Measurements from ENCODE around the gene PLEKHN1.
"Not testable (repeated sequence)": the region's sequence is repeated elsewhere in the genome, so short reads cannot be mapped to it uniquely, and the experiment has no call there.

The PLEKHN1 gene

DNA sequence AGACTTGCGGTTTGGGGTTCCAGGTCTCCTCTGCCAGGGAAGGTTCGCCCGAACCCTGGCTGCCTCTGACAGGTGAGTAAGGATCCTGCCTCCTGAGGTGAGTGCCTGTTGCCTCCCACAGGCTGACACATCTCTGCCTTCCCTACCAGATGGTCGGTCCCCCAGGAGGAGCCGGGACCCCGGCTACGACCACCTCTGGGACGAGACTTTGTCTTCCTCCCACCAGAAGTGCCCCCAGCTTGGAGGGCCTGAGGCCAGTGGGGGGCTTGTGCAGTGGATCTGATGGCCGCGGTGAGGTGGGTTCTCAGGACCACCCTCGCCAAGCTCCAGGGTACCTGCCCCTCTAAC is 8.0 kb downstream of the PLEKHN1 start:
- DNase-seq (ENCODE audit: low spot score): no peak

DNA sequence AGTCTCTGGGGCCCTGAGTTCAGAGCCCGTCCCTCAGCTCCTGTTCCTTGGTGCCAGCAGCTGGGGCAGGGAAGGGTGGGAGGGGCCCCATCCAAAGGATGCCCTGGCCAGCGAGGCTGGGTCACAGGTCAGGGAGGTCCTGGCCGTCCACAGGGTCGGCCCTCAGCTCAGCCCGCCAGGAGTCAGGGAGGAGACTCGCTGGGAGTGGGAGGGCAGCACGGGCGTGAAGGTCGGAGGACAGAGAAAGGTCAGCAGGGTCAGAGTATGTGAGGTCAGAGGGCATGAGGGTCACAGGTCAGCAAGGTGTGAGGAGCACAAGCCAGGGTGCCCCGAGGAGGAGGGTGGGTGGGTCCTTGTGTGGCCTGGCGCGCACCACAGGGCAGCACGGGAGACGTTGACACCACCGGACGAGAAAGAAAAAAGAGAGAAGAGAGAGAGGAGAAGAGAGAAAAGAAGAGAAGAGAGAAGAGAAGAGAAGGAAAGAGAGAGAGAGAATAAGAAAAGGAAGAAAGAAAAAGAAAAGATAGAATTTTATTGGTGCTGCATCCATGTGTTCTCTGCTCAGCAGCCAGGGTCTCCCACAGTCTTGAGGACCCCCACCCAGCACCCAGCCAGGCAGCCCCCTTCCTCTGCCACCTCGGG is 8.5 kb downstream of the PLEKHN1 start:
- DNase-seq (ENCODE audit: low spot score): no peak

DNA sequence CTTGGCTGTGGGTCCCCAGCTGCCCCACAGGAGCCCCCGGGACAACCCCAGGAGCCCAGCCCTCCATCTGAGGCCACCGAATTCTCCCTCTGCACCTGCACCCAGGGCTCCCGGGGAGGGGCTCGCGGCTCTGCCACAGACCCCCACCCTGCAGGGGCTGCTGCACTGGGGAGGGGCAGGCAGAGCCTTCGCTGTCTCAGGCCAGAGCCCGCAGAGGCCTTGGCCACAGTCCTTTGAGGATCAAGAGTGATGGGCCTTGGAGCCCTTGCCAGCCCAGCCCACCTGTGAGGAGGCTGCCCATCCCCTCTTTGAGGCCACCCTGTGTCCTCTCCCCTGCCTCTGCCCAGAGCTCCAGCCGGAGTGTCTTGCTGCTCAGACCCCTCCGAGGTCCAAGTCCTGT is 9.1 kb downstream of the PLEKHN1 start:
- DNase-seq (ENCODE audit: low spot score): no peak

DNA sequence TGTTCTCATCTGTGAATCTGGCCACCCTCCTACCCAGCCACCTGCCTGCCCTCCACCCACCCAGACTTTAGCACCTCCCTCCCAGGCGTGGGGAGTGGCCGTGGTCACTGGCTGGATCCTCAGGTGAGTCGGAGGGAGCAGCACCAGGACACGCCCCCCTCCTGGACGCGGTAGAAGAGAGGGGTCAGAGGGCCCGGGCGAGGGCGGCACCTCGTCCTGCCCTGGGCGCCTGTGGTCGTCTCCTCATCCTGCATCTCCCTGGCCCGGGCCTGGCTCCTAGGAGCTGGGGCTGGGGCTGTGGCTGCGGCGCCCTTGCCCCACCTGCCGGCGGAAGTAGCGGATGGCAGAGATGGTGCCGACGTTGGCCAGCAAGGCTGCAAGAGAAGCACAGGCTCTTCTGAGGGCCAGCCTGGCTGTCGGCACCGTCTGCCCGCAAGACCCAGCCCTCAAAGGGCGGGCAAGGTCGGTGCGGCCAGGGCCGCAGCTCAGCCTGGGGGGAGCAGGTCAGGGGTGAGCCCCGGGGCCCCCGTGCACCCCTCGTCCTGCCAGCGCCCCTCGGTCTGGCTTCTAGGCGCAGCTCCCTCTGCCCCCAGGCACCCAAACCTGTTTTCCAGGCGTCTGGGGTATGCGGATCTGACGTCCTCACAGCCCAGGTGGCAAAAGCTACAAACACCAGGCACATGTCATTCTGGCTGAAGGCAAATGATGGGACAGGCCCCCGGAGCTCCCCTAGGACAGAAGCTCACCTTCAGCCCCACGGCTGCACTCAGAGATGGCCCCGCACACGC is 9.8 kb downstream of the PLEKHN1 start:
- peak; percentile 91 for DNase-seq (ENCODE audit: low spot score)

DNA sequence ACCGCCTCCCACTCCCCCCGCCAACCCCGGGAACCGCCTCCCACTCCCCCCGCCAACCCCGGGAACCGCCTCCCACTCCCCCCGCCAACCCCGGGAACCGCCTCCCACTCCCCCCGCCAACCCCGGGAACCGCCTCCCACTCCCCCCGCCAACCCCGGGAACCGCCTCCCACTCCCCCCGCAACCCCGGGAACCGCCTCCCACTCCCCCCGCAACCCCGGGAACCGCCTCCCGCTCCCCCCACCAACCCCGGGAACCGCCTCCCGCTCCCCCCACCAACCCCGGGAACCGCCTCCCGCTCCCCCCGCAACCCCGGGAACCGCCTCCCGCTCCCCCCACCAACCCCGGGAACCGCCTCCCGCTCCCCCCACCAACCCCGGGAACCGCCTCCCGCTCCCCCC is 10.5 kb downstream of the PLEKHN1 start:
- DNase-seq (ENCODE audit: low spot score): not testable (repeated sequence)

DNA sequence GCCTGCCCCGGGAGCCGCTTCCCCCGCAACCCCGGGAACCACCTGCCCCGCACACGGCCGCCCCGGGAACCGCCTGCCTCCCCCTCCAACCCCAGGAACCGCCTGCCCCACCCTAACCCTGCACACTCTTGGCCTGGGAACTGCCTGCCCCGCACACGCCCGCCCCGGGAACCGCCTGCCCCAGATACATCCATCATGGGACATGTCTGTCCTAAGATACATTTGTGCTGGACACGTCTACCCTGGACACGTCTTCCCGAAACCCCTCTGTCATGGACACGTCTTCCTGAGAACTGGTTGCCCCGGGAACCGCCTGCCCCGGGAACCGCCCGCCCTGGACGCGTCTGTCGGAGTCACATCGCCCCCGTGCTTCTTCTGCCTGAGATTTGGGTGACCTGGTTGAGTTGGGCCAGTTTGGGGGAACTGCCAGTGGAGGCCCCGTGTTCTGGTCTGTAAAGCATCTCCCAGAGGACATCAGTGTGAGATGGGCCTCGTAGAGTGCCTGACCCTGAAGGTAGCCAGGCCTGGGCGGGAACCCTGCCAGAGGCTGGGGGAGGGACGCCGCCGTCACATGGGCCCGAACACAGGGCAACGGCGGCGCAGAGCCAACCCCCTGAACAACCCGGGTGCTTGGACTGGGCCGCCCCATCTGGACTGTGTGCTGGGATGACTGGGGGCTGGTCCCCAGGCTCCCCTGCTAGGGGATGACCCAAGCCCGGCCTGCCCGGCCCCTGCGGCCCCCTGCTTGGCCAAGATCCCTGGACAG is 12.0 kb downstream of the PLEKHN1 start:
- no peak for DNase-seq (ENCODE audit: low spot score)

DNA sequence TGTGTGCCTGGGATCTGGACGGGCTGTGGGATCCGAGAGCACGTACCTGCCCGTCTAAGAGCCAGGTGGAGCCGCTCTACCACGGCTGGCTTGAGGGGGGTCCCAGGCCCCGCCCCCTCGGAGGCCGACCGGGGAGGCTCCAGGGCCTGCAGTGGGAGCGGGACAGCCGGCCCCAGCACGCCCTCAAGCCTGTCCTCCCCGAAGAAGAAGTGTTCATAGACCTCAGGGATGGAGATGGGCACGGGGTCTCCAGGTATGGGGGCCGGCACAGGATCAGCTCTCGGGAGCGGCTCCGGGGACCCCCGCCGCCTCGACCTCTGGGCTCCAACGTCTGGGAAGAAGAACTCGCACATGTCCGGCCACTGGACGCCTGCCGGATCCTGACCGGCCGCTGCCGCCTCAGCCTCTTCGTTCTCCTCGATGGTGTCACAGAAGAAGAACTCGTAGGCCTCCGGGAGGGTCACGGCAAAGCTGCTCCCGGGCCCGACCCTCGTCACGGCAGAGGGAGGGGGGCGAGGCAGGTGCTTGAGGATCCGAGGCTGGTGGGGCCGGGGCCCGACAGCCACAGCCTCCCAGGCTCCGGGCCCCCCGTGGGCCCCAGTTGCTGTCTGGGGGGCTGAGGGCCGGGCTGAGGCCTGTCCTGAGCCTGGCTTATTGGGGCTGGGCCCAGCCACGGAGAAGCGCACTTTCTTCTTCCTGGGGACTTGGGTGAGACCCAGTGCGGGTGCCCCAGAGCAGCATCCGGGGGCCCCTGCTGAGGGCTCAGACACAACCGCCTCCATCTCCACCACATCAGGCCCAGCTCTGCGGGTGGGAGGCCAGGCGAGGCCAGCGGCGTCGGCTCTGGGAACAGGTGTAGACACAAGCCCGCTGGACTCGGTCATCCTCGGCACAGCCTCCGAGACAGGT is 12.8 kb downstream of the PLEKHN1 start:
- no peak for DNase-seq (ENCODE audit: low spot score)

DNA sequence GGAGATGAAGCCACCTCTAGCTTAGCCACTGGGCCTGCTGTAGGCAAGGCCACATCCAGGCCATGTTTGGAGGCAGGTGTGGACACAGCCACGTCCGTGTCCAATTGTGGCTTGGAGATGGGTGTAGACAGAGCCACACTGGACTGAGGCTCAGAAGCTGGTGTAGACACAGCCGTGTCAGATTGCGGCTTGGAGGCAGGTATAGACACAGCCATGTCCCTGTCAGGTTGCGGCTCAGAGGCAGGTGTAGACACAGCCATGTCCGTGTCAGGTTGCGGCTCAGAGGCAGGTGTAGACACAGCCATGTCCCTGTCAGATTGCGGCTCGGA is 13.4 kb downstream of the PLEKHN1 start:
- DNase-seq (ENCODE audit: low spot score): no peak

DNA sequence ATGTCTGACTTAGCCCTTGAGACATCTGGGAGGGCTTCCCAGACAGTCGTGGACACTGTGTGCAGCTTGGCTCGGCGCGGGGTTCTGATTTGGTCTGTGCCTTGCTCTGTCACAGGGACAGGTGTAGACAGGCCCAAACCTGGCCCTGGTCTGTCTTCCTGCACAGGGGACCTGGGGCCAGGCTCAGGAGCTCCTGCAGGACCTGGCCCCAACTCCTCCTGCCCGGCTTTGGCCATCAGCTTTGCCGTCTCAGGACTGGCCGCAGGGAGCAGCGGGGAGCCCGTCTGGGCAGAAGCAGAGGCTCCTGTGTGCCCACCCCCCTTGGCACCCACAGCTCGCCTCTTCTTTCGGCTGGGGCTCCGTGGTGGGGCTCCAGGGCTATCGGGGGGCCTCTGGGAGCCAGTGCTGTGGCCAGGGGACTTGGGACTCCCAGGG is 13.9 kb downstream of the PLEKHN1 start:
- no peak for DNase-seq (ENCODE audit: low spot score)

DNA sequence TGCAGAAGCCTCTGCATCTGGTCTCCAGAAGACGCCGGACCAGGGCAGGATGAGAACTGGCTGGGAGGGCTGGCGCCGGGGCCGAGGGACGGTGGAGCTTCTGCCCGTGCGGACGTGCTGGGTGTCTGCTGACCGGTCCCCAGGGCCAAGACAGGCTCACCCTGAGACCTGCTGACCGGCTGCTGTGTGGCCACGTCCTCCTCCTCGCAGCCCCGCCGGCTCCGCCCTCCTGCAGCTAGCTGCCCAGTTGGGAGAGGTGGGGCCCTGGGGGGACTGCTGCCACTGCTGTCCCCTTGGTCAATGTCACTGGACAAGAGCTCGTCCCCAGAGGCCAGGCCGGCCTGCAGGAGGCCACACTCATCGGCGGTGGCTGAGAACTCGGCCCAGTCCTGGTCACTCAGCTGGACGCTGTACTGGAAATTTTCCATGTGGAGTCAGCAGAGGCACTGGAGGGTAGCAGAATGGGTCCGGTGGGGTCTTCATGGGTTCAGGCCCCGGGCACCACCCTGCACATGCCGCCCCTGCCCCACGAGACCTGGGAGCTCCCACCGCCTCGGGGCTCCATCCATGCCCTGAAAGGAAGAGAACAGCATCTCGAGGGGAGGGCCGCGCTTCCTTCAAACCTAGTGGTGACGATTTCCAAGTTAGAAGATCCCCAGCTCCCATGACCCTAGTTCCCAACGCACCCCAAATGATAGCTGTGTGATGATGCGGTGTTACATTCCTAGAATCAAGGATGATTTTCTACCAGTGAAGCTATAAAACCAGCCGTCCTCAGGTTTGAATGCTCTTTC is 14.5 kb downstream of the PLEKHN1 start:
- no peak for DNase-seq (ENCODE audit: low spot score)

DNA sequence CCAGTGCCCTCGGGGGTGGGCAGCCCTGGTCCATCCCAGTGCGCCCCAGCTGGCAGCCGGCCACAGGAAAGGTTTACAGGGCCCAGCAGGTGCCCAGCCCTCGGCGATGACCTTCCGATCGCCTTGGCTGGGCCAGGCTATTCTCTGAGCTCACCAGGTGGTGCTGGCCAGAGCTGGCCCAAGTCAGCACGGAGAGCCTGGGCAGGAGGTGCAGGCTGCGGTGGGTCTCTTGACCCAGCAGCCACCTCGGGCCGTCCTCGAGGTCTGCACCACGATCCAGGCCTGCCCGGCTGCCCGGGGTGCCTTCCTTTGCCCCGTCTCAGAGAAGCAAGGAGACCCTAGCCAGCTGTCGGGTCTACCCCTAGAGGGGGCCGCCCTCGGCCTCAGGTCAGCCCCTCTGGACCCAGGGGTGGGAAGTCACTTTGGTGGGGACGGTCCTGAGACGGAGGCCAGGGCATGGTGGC is 15.2 kb downstream of the PLEKHN1 start:
- DNase-seq (ENCODE audit: low spot score): no peak

DNA sequence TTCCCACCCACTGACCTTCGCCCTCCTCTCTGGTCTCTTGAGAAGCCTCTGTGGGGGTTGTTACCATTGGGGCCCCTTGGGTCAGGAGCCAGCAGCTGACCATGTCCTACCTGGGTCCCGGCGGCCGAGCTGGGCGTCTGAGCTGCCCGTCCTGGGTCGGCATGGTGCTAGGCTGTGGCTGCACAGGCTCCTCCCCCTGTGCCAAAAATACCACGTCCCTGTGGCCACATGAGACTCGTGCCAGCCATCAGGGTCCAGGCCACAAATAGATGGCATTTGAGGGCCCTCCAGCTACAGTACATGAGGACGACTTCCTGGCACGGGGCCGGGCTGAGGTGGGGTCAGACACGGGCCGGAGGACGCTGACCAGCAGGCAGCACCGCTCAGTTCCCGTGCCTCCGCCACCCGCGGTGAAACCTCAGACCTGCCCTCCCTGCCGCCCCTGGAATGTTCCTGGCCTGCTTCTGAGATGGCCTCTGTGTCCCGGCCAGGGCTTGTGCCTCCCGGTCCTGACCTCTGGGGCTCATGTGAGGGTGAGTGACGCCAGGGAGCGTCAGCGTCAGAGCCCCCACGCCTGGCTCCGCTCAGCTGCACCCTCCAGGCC is 15.8 kb downstream of the PLEKHN1 start, which contains the start of gene PERM1:
Gene PERM1, minus strand, starts transcription at position 139 of the 604 bp plus-strand sequence. CDS start 1,064 bp downstream, outside the sequence.
- no peak for DNase-seq (ENCODE audit: low spot score)

DNA sequence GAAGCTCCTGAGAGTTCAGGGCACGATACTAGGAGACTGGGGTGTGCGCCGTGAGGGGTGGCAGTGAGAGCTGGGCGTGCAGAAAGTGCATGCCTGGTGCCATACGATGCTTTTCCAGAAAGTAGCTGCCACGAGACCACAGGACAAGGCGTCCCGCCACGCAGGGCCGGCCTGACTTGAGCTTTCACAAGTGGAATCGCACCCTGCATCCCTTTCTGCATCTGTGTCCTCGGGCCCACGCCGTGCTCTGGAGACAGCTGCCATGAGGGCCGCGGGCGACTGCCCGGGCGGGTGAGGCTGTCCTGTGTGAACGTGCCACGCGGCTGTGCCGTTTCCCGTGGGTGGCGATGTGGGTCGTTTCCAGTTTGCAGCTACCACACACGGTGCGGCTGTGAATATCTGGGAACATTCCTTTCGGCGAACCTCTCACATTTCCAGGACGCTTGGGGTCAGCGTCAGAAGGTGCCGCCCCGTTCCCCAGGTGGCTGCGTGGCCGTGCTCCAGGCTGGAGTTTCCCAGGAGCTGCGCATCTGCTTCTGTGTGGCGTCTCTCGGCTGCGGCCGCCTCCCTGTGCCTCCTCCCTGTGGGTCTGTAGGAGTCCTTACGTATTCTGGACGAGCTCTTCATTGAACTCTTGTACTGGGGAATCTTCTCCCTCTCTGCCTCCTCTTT is 16.6 kb downstream of the PLEKHN1 start:
- DNase-seq (ENCODE audit: low spot score): no peak

DNA sequence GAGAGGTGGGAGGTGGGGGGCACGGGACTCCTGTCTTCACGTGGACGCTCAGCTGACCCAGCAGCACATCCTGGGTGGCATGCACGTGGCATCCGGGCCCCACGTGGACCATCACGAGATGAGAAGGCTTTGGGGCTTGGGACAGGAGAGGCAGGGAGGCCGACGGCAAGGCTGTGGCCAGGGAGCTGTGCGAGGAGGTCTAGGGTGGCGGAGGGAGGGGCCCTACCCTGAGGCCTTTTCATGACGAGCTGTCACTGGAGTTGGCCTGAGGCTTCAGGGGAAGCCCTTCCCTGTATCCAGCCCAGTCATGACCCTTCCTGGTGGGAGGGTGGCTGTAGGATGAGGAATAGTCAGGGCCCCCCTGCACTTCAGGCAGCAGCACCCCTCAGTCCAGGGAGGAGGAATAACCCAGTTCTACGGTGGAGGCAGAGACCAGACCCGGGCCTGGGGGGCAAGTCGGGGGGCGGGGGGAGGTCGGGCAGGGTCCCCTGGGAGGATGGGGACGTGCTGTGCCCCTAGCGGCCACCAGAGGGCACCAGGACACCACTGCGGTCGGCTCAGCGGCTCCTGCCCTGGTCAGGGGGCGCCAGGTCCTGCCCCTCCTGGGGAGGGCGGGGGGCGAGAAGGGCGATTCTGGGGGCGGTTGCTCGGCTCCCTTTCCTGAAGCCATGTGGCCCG is 17.7 kb downstream of the PLEKHN1 start:
- no peak for DNase-seq (ENCODE audit: low spot score)

DNA sequence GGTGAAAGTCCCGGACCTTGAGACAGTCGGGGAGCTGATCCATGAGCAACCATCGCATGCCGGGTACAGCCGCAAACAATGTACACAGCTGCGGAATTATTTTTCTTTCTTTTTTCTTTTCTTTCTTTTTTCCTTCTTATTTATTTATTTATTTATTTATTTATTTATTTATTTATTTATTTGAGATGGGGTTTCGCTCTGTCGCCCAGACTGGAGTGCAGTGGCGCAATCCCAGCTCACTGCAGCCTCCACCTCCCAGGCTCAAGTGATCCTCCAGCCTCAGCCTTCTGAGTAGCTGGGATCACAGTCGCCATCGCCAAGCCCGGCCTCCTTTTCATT is 18.2 kb downstream of the PLEKHN1 start:
- DNase-seq (ENCODE audit: low spot score): no peak

DNA sequence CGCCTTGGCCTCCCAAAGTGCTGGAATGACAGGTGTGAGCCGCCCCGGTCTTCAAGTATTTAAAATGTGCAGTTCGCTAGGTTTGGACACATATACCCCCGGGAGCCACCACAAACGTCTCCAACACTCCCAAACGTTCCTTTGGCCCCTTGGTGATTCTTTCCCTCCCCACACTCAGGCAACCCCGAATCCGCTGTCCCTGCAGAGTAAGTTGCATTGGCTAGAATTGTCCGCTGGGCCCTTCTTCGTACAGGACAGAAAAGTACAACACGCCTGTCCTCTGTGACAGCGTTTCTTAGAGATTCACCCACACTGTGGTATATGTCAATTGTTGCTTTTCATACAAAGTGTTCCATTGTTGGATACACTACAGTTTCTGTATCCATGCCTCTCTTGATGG is 18.8 kb downstream of the PLEKHN1 start:
- DNase-seq (ENCODE audit: low spot score): no peak

DNA sequence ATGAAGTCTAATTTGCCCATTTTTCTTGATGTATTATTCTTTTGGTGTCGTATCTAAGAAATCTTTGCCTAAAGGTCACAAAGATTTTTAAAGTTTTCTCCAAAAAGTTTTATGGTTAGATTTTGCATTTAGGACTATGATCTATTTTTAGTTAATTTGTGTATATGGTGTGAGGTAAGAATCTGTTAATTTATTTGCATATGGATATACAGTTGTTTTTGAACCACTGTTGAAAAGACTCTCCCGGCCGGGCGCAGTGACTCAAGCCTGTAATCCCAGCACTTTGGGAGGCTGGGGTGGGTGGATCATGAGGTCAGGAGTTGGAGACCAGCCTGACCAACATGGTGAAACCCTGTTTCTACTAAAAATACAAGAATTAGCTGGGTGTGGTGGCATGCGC is 21.8 kb downstream of the PLEKHN1 start:
- DNase-seq (ENCODE audit: low spot score): not testable (repeated sequence)

DNA sequence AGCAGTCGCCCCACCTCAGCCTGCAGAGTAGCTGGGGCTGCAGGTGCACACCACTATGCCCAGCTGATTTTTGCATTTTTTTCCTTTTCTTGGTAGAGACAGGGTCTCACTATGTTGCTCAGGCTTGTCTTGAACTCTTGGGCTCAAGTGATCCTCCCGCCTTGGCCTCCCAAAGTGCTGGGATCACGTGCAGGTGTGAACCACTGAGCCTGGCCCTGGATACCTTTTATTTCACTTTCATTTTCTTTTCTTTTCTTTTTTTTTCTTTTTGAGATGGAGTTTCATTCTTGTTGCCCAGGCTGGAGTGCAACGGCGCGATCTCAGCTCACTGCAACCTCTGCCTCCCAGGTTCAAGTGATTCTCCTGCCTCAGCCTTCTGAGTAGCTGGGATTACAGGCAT is 25.0 kb downstream of the PLEKHN1 start:
- not testable (repeated sequence) for DNase-seq (ENCODE audit: low spot score)

DNA sequence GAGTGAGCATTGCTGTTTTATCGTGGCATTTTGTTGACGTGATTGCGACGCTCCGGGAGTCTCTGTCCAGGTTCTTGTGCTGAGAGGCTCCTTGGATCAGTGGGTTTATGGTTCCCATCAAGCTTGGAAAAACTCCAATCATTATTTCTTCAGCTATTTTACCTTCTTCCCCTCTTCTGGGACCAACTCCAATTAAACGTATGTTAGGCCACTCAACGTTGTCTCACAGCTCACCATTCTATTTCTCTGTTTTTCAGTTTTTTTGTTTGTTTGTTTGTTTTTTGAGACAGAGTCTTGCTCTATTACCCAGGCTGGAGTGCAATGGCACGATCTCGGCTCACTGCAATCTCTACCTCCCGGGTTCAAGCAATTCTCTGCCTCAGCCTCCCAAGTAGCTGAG is 25.6 kb downstream of the PLEKHN1 start:
- no peak for DNase-seq (ENCODE audit: low spot score)

DNA sequence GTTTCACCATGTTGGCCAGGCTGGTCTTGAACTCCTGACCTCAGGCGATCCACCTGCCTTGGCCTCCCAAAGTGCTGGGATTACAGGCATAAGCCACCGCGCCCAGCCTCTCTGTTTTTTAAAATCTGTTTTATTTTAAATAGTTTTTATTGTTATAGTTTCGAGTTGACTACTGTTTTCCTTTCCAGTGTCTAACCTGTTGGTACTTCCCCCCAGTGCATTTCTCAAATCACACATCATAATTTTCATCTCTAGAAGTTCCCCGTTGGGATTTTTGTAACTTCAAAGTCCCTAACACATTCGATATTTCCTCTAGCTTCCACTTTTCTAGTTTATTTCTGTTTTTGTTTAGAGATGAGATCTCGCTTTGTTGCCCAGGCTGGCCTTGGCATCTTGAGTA is 26.1 kb downstream of the PLEKHN1 start:
- no peak for DNase-seq (ENCODE audit: low spot score)
